PC-9 (cell line): ENCODE data around the gene HSPA1L. TPM values are rescaled to one million over a fixed set of nuclear protein-coding genes. Genes with fewer than 3 reads are reported as not detected.

Experiments used
- BruUV-seq: library from RNA; stranded (reverse); fragments of 400-500 nt; replicated peaks from 2 replicates; lab custom pipeline; 2021; lab: Mats Ljungman, UMichigan
- CTCF ChIA-PET: fragments of 300-600 bp; sonication (Branson Sonifier 250); formaldehyde crosslinking; loops from one replicate; lab custom pipeline; 2022; ENCODE audit warnings: antibody characterized with exemption; lab: Charles Lee
- POLR2A ChIA-PET: fragments of 300-600 bp; sonication (Branson Sonifier 250); formaldehyde crosslinking; loops from one replicate; lab custom pipeline; 2022; ENCODE audit warnings: antibody characterized with exemption; ENCODE audit not compliant: unreplicated experiment; lab: Charles Lee
- DNase-seq, 2 experiments: peaks; one replicate each; pipeline versions ENCODE4 v3.0.0 to v3.0.0-alpha.2; 2015 to 2022; ENCODE audit warnings: mixed read lengths in 1 of 2
- H2AFZ ChIP-seq: fragments of 200-600 bp; sonication (generic); 2 replicates; pipeline ENCODE4 v1.8.1; 2017; ENCODE audit warnings: antibody characterized with exemption
- H3F3A ChIP-seq: fragments of 200-600 bp; sonication (generic); 2 replicates; pipeline ENCODE4 v1.8.1; 2017; ENCODE audit warnings: antibody characterized with exemption, mild to moderate bottlenecking, low read depth; ENCODE audit not compliant: insufficient read depth
- H3K27ac ChIP-seq: fragments of 200-600 bp; sonication (generic); 2 replicates; pipeline ENCODE4 v1.6.1; 2016; ENCODE audit warnings: mixed run types
- H3K27me3 ChIP-seq: fragments of 200-600 bp; sonication (generic); 2 replicates; pipeline ENCODE4 v1.6.1; 2016; ENCODE audit warnings: low read depth, mixed run types; ENCODE audit not compliant: insufficient read depth
- H3K36me3 ChIP-seq: fragments of 200-600 bp; sonication (generic); 2 replicates; pipeline ENCODE4 v1.6.1; 2016; ENCODE audit warnings: low read depth, mixed run types
- H3K4me1 ChIP-seq: fragments of 200-600 bp; sonication (generic); replicated peaks from 2 replicates; pipeline ENCODE4 v1.6.1; 2016; ENCODE audit warnings: mixed run types; ENCODE audit not compliant: insufficient read depth
- H3K4me2 ChIP-seq: fragments of 200-600 bp; sonication (generic); 2 replicates; pipeline ENCODE4 v1.6.1; 2017; ENCODE audit warnings: mixed run types
- H3K4me3 ChIP-seq: fragments of 200-600 bp; sonication (generic); 2 replicates; pipeline ENCODE4 v1.6.1; 2016; ENCODE audit warnings: mixed run types
- H3K79me2 ChIP-seq: fragments of 200-600 bp; sonication (generic); 2 replicates; pipeline ENCODE4 v1.6.1; 2017; ENCODE audit warnings: low read depth, mixed run types
- H3K9me2 ChIP-seq: fragments of 200-600 bp; sonication (generic); 2 replicates; pipeline ENCODE4 v1.8.1; 2017; ENCODE audit warnings: mild to moderate bottlenecking; ENCODE audit not compliant: insufficient read depth
- H3K9me3 ChIP-seq: fragments of 200-600 bp; sonication (generic); 2 replicates; pipeline ENCODE4 v1.8.1; 2016; ENCODE audit warnings: low read depth; ENCODE audit not compliant: insufficient read depth
- H4K20me1 ChIP-seq: fragments of 200-600 bp; sonication (generic); 2 replicates; pipeline ENCODE4 v1.8.1; 2017; ENCODE audit not compliant: insufficient read depth
- CTCF ChIP-seq: fragments of 200-600 bp; sonication (generic); conservative IDR thresholded peaks from 2 replicates; pipeline ENCODE4 v1.6.1; 2017; ENCODE audit warnings: mixed run types, antibody characterized with exemption, mild to moderate bottlenecking, moderate library complexity
- EZH2 ChIP-seq: fragments of 200-600 bp; sonication (generic); IDR thresholded peaks from 2 replicates; pipeline ENCODE4 v1.8.0; 2017; ENCODE audit warnings: antibody characterized with exemption, low read depth
- intact Hi-C: fragments of 100-400 bp; cut with micrococcal nuclease; formaldehyde crosslinking; loops from one replicate; pipeline ENCODE4 v1.10.0; 2022; ENCODE audit not compliant: unreplicated experiment
- total RNA-seq: library from RNA; stranded (reverse); gene quantifications from 2 replicates; pipeline ENCODE4 v1.2.3, GENCODE V29; 2021

HSPA1L gene
- total RNA-seq, 1 experiment from 2014 or later = 2.3 TPM

GRCh38 chr6:31768363-31769257, 46.5 kb downstream of the HSPA1L start:
- Histone ChIP-seq H4K20me1 (no peaks in the 10 kb centered on the region), H3F3A (peaks cover 20% of the 10 kb centered on the region; the same call in 1 of the 2 replicates), H3K4me1 (0 out of 2 replicates have a peak, but pooled peaks cover 3% of the 10 kb centered on the region), H3K9me2 (no peaks in the 10 kb centered on the region), H3K9me3 (no peaks in the 10 kb centered on the region), H3K4me3 (no peak overlapping the region), H3K79me2 (no peaks in the 10 kb centered on the region), H3K27me3 (no peaks in the 10 kb centered on the region), H3K27ac (no peak overlapping the region), H3K4me2 (no peak overlapping the region), H3K36me3 (no peaks in the 10 kb centered on the region), H2AFZ (no peak overlapping the region)
- ChIA-PET POLR2A (interaction anchor here (0.6 to 1.2 kb wide), 2 partner anchors 33 to 422 kb away, joined by 5 to 7 read pairs; partner anchors contain the start of genes CLIC1 and PBX2), CTCF (interaction anchor here (1.9 to 2.2 kb wide), 2 partner anchors 21 to 39 kb away, joined by 10 to 13 read pairs; partner anchors contain the start of gene DDAH2)
- DNase-seq = no peak
- no TSS peak for BruUV-seq
- no peak for TF ChIP-seq CTCF
- TF ChIP-seq EZH2 = no peak
- intact Hi-C loops = loop anchor here (1.0 kb wide), 2 partner anchors 39 to 88 kb away; partner anchors contain the start of gene DDAH2

- no peaks in the 10 kb centered on the region for H3K79me2 ChIP-seq
- H3K27ac ChIP-seq = no peak overlapping the region
- no peaks in the 10 kb centered on the region for H4K20me1 ChIP-seq
- ChIA-PET POLR2A (no interaction called here), CTCF (no interaction called here)
- no TSS peak for BruUV-seq
- H3K4me2 ChIP-seq = no peak overlapping the region
- H3K4me3 ChIP-seq = no peak overlapping the region
- DNase-seq = no peak
- no peaks in the 10 kb centered on the region for H3K27me3 ChIP-seq
- no peak overlapping the region for H2AFZ ChIP-seq
- no peaks in the 10 kb centered on the region for H3K36me3 ChIP-seq
- no peak for TF ChIP-seq CTCF
- no peak for TF ChIP-seq EZH2
- no peaks in the 10 kb centered on the region for H3K9me2 ChIP-seq
- no peaks in the 10 kb centered on the region for H3K9me3 ChIP-seq
- intact Hi-C loops = no loop called here
- peaks cover 14% of the 10 kb centered on the region; the same call in 1 of the 2 replicates for H3F3A ChIP-seq
- H3K4me1 ChIP-seq = peaks cover 8% of the 10 kb centered on the region; the same call in 1 of the 2 replicates
Measured at GRCh38 chr6:31767096-31767645, 47.9 kb downstream of the HSPA1L start.

GRCh38 chr6:31765910-31766794, 48.9 kb downstream of the HSPA1L start:
- POLR2A ChIA-PET = interaction anchor here (0.5 kb wide), 1 partner anchor 28 kb away, joined by 5 read pairs; no protein-coding TSS in a partner anchor
- no peak overlapping the region for H3K4me3 ChIP-seq

More at GRCh38 chr6:31765910-31766794, 48.9 kb downstream of the HSPA1L start:
- no peak for DNase-seq
- CTCF ChIA-PET = interaction anchor here (0.5 to 1.0 kb wide), 2 partner anchors 27 to 28 kb away, joined by 3 to 4 read pairs; no protein-coding TSS in a partner anchor
- TF ChIP-seq CTCF = no peak
- no peak for TF ChIP-seq EZH2
- Histone ChIP-seq H4K20me1 (no peaks in the 10 kb centered on the region), H3F3A (peaks cover 12% of the 10 kb centered on the region; the same call in 1 of the 2 replicates), H3K79me2 (no peaks in the 10 kb centered on the region), H3K27me3 (no peaks in the 10 kb centered on the region), H3K9me3 (no peaks in the 10 kb centered on the region), H3K4me1 (peaks cover 8% of the 10 kb centered on the region; the same call in 1 of the 2 replicates), H2AFZ (no peak overlapping the region), H3K4me2 (no peak overlapping the region), H3K9me2 (no peaks in the 10 kb centered on the region), H3K27ac (no peak overlapping the region), H3K36me3 (no peaks in the 10 kb centered on the region)
- intact Hi-C loops = no loop called here
- no TSS peak for BruUV-seq
